Left ventricle myocardium inferior (tissue), 1 donor: ENCODE data around the gene STK32B. TPM values are rescaled to one million over a fixed set of nuclear protein-coding genes. Genes with fewer than 3 reads are reported as not detected.

Experiments
- DNase-seq: peaks from one replicate; pipeline ENCODE4 v3.0.0-alpha.2; 2020
- H3K27ac ChIP-seq: fragments of 200-600 bp; replicated peaks from 2 replicates; pipeline ENCODE4 v1.8.0; 2021
- H3K27me3 ChIP-seq: fragments of 200-600 bp; 2 replicates; pipeline ENCODE4 v1.8.0; 2021; ENCODE audit warnings: low read depth
- H3K36me3 ChIP-seq: fragments of 200-600 bp; 2 replicates; pipeline ENCODE4 v1.8.0; 2021
- H3K4me1 ChIP-seq: fragments of 200-600 bp; 2 replicates; pipeline ENCODE4 v1.8.0; 2021
- H3K4me3 ChIP-seq: fragments of 200-600 bp; 2 replicates; pipeline ENCODE4 v1.8.0; 2021; ENCODE audit warnings: mild to moderate bottlenecking, moderate library complexity
- H3K9me3 ChIP-seq: fragments of 200-600 bp; replicated peaks from 2 replicates; pipeline ENCODE4 v1.8.0; 2021
- CTCF ChIP-seq: fragments of 200-600 bp; IDR thresholded peaks from 2 replicates; pipeline ENCODE4 v1.8.0; 2021; ENCODE audit warnings: antibody characterized with exemption, mild to moderate bottlenecking, borderline replicate concordance
- intact Hi-C: fragments of 100-400 bp; cut with micrococcal nuclease; formaldehyde crosslinking; loops from one replicate; pipeline ENCODE4 v1.11.0; 2022
- total RNA-seq: library from RNA; stranded (reverse); fragmentation: NEBNext Ultra II Directional; extraction: Animal tissue kit (Norgen Biotek cat#: 25700); gene quantifications from one replicate; pipeline ENCODE4 v1.2.1, GENCODE V29; 2021
- donor health status: DM: no; HTN: yes; CAD: no; lungs with severe emphysema.

Gene STK32B
- total RNA-seq, 1 donor from 2014 or later, result 0.55 TPM

GRCh38 chr4:5451243-5451642 lies 400.0 kb downstream of the STK32B start:
- Histone ChIP-seq H3K36me3 (no peaks in the 10 kb centered on the region), H3K9me3 (no peaks in the 10 kb centered on the region), H3K4me3 (no peak overlapping the region), H3K27me3 (peaks cover 30% of the 10 kb centered on the region), H3K27ac (no peak overlapping the region), H3K4me1 (no peaks in the 10 kb centered on the region)
- intact Hi-C loops, result no loop called here
- no peak for DNase-seq
- TF ChIP-seq CTCF, result no peak

- H3K9me3 ChIP-seq, result no peaks in the 10 kb centered on the region
- intact Hi-C loops, result no loop called here
- H3K27me3 ChIP-seq, result peaks cover 27% of the 10 kb centered on the region
- no peak for TF ChIP-seq CTCF
- H3K27ac ChIP-seq, result no peak overlapping the region
- H3K4me3 ChIP-seq, result no peak overlapping the region
- no peaks in the 10 kb centered on the region for H3K4me1 ChIP-seq
- DNase-seq, result no peak
- no peaks in the 10 kb centered on the region for H3K36me3 ChIP-seq
Measured at GRCh38 chr4:5452156-5452555, 400.9 kb downstream of the STK32B start.

GRCh38 chr4:5455003-5455585 lies 403.8 kb downstream of the STK32B start:
- intact Hi-C loops, result no loop called here
- no peak for TF ChIP-seq CTCF
- DNase-seq, result no peak
- H3K36me3 ChIP-seq, result no peaks in the 10 kb centered on the region
- no peaks in the 10 kb centered on the region for H3K9me3 ChIP-seq
- peaks cover 27% of the 10 kb centered on the region for H3K27me3 ChIP-seq
- H3K27ac ChIP-seq, result no peak overlapping the region
- H3K4me3 ChIP-seq, result no peak overlapping the region
- no peaks in the 10 kb centered on the region for H3K4me1 ChIP-seq

GRCh38 chr4:5456296-5456845 lies 405.1 kb downstream of the STK32B start:
- peaks cover 27% of the 10 kb centered on the region for H3K27me3 ChIP-seq
- no peaks in the 10 kb centered on the region for H3K36me3 ChIP-seq
- TF ChIP-seq CTCF, result no peak
- no peak overlapping the region for H3K27ac ChIP-seq
- no peak overlapping the region for H3K4me3 ChIP-seq
- H3K9me3 ChIP-seq, result no peaks in the 10 kb centered on the region
- no peak for DNase-seq
- no peaks in the 10 kb centered on the region for H3K4me1 ChIP-seq
- intact Hi-C loops, result no loop called here

GRCh38 chr4:5458676-5459075 lies 407.4 kb downstream of the STK32B start:
- intact Hi-C loops, result no loop called here
- DNase-seq, result no peak
- no peaks in the 10 kb centered on the region for H3K9me3 ChIP-seq
- H3K36me3 ChIP-seq, result no peaks in the 10 kb centered on the region
- TF ChIP-seq CTCF, result no peak
- H3K27me3 ChIP-seq, result peaks cover 39% of the 10 kb centered on the region
- H3K4me1 ChIP-seq, result no peaks in the 10 kb centered on the region
- H3K4me3 ChIP-seq, result no peak overlapping the region
- no peak overlapping the region for H3K27ac ChIP-seq
